Spleen (tissue), 11 donors: ENCODE measurements around the gene PRKG1. TPM values are rescaled to one million over a fixed set of nuclear protein-coding genes. Genes with fewer than 3 reads are reported as not detected.

Experiments
- DNase-seq: peaks from one replicate; pipeline ENCODE4 v3.0.0-alpha.2; 2020
- H3K27ac ChIP-seq, 8 donors: fragments of 200-600 bp; sonication (generic) in 7 of 8; 1 replicate in 4 of 8; 2 replicates in 4 of 8; pipeline versions ENCODE4 v1.5.0 to v1.8.0; 2016 to 2021; ENCODE audit warnings: inconsistent platforms in 4 of 8, mild to moderate bottlenecking in 4 of 8, moderate library complexity in 1 of 8
- H3K27me3 ChIP-seq, 7 donors: fragments of 200-600 bp; sonication (generic) in 6 of 7; replicated peaks in 1 of 7; 1 replicate in 4 of 7; 2 replicates in 3 of 7; pipeline versions ENCODE4 v1.5.0 to v1.8.0; 2016 to 2021; ENCODE audit warnings: inconsistent platforms in 3 of 7, mild to moderate bottlenecking in 1 of 7
- H3K36me3 ChIP-seq, 6 donors: fragments of 200-600 bp; sonication (generic) in 5 of 6; 1 replicate in 4 of 6; 2 replicates in 2 of 6; pipeline versions ENCODE4 v1.5.0 to v1.8.0; 2016 to 2021; ENCODE audit warnings: inconsistent platforms in 2 of 6
- H3K4me1 ChIP-seq, 6 donors: fragments of 200-600 bp; sonication (generic) in 5 of 6; 1 replicate in 3 of 6; 2 replicates in 3 of 6; pipeline versions ENCODE4 v1.5.0 to v1.8.0; 2016 to 2021; ENCODE audit warnings: inconsistent platforms in 3 of 6
- H3K4me3 ChIP-seq, 8 donors: fragments of 200-600 bp; sonication (generic) in 7 of 8; 1 replicate in 4 of 8; 2 replicates in 4 of 8; pipeline versions ENCODE4 v1.5.0 to v1.8.0; 2016 to 2021; ENCODE audit warnings: inconsistent platforms in 4 of 8, mild to moderate bottlenecking in 4 of 8, moderate library complexity in 2 of 8
- H3K9me3 ChIP-seq, 8 donors: fragments of 200-600 bp; sonication (generic) in 7 of 8; 1 replicate in 4 of 8; 2 replicates in 4 of 8; pipeline versions ENCODE4 v1.5.0 to v1.8.0; 2016 to 2021; ENCODE audit warnings: inconsistent platforms in 4 of 8
- CTCF ChIP-seq, 11 experiments: fragments of 200-600 bp in 7 of 11; fragments of 450-650 bp in 4 of 11; sonication (generic) in 4 of 11; IDR thresholded peaks in 8 of 11; conservative IDR thresholded peaks in 3 of 11; 1 replicate in 7 of 11; 2 replicates in 4 of 11; pipeline versions ENCODE4 v1.4.0 to v1.8.0; 2016 to 2021; ENCODE audit warnings: antibody characterized with exemption in 11 of 11, inconsistent platforms in 4 of 11, mild to moderate bottlenecking in 1 of 11
- POLR2A ChIP-seq, 3 donors: fragments of 450-650 bp; IDR thresholded peaks; one replicate each; pipeline ENCODE4 v1.5.1; 2017; ENCODE audit warnings: antibody characterized with exemption in 3 of 3, mild to moderate bottlenecking in 1 of 3
- POLR2AphosphoS5 ChIP-seq, 3 donors: sonication (generic); formaldehyde crosslinking; IDR thresholded peaks; one replicate each; pipeline ENCODE4 v1.5.1; 2017; ENCODE audit warnings: antibody characterized with exemption in 3 of 3
- WGBS, 5 donors: extraction: QIAGEN DNeasy Blood & Tissue Kit in 3 of 5; methylation state at CpG; one replicate each; pipeline versions ENCODE4 v1.1.5 to v1.1.7; 2013 to 2018; 5-methylcytosine and 5-hydroxymethylcytosine counted together
- intact Hi-C: fragments of 100-400 bp; cut with DNase I; formaldehyde crosslinking; loops from one replicate; pipeline ENCODE4 v1.15.0; 2023; ENCODE audit warnings: low total_unique reads
- polyA plus RNA-seq, 3 donors: library from polyadenylated mRNA; stranded (reverse); fragments of 200-250 nt; gene quantifications; one replicate each; pipeline ENCODE4 v1.2.1, GENCODE V29; 2013
- total RNA-seq, 7 donors: library from RNA; depleted of rRNA in 3 of 7; stranded (reverse); fragments of >200 nt in 3 of 7; fragmentation: NEBNext Ultra II Directional in 4 of 7; extraction: Animal tissue kit (Norgen Biotek cat#: 25700) in 4 of 7; gene quantifications; one replicate each; pipeline versions ENCODE4 v1.1.0 to v1.2.1, GENCODE V29; 2016 to 2021
- donor health status: healthy with polysubstance abuse.
- donor health status: DM: no; HTN: no; CAD: no; lungs with moderate emphysema.
- donor health status: DM: no; HTN: no; CAD: no.
- donor health status: Bipolar disorder and iron deficiency.
- donor health status: healthy.
- donor health status: DM: no; HTN: no; CAD: no.
- donor health status: DM: yes; HTN: yes; CAD: no.

The PRKG1 gene
- total and polyA plus RNA-seq, 10 donors = 0.65 to 10.5 (median 7.2) TPM

- Histone ChIP-seq H3K27me3 (no peaks in the 10 kb centered on the region), H3K9me3 (peaks cover 0 to 6% (median 0%) of the 10 kb centered on the region in 8 donors), H3K27ac (no peak overlapping the region), H3K4me1 (no peaks in the 10 kb centered on the region), H3K4me3 (no peak overlapping the region), H3K36me3 (no peaks in the 10 kb centered on the region)
- WGBS, 5 donors = 65 to 95% (median 84%) methylated on average over 1 of the region's 1 CpG
- DNase-seq = no peak
- intact Hi-C loops = no loop called here
- no peak for TF ChIP-seq POLR2AphosphoS5 (IDR thresholded peaks at IDR 0.05)
- no peak for TF ChIP-seq POLR2A (IDR thresholded peaks at IDR 0.05)
- TF ChIP-seq CTCF (IDR thresholded peaks at IDR 0.05 in 8 of 11, conservative IDR thresholded peaks at IDR 0.05 in 3 of 11) = no peak
Observed at GRCh38 chr10:51124852-51125251, 50.6 kb downstream of the PRKG1 start.

GRCh38 chr10:51125518-51125917 is 51.2 kb downstream of the PRKG1 start:
- Histone ChIP-seq H3K4me1 (no peaks in the 10 kb centered on the region), H3K9me3 (peaks cover 0 to 6% (median 0%) of the 10 kb centered on the region in 8 donors), H3K27ac (no peak overlapping the region), H3K4me3 (no peak overlapping the region), H3K36me3 (no peaks in the 10 kb centered on the region), H3K27me3 (no peaks in the 10 kb centered on the region)
- no peak for TF ChIP-seq CTCF (IDR thresholded peaks at IDR 0.05 in 8 of 11, conservative IDR thresholded peaks at IDR 0.05 in 3 of 11)
- TF ChIP-seq POLR2A (IDR thresholded peaks at IDR 0.05) = no peak
- TF ChIP-seq POLR2AphosphoS5 (IDR thresholded peaks at IDR 0.05) = no peak
- DNase-seq = no peak
- 93 to 100% (median 95%) methylated on average over 2 of the region's 2 CpGs for WGBS, 5 donors
- intact Hi-C loops = no loop called here

GRCh38 chr10:51129946-51130544 is 55.8 kb downstream of the PRKG1 start:
- Histone ChIP-seq H3K4me1 (no peaks in the 10 kb centered on the region), H3K4me3 (no peak overlapping the region), H3K27ac (no peak overlapping the region), H3K27me3 (no peaks in the 10 kb centered on the region), H3K9me3 (peaks cover 0 to 6% (median 0%) of the 10 kb centered on the region in 8 donors), H3K36me3 (no peaks in the 10 kb centered on the region)
- no peak for TF ChIP-seq CTCF (IDR thresholded peaks at IDR 0.05 in 8 of 11, conservative IDR thresholded peaks at IDR 0.05 in 3 of 11)
- TF ChIP-seq POLR2AphosphoS5 (IDR thresholded peaks at IDR 0.05) = no peak
- TF ChIP-seq POLR2A (IDR thresholded peaks at IDR 0.05) = no peak
- 55 to 74% (median 63%) methylated on average over 2 of the region's 2 CpGs for WGBS, 5 donors
- DNase-seq = no peak
- intact Hi-C loops = no loop called here

DNA sequence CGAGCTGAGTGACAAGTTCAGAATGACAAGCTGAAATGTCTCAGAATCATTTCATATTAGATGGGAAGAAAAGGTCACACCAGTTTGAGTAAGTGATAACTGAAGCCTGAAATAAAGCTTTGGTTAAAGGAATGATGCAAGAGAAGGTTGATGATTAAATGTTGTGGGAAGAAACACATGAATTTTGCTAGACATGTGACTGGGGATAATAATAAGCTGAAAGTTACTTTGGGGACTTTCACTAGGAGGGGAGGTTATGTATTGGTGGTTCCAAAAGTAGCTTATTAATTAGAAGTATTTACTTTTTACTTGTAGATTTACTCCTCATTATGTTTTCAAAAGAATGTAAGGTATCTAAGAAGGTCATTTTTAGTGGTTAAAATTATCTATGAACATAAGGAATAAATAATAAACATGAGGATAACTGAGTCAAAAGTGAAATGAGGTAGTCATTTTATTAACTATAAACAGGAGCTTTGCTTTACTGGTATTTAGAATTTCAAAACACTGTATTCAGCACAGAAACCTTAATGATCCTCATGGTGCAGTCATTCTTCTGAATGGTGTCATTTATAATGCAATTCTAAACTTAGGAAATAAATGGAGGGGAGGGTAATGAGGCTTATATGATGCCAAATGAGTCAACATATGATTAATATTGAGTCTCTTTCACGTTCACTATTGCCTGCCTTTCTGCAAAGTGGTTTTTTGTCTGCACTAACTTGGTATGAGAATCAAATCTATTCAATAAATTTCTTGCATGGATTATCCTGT is 63.7 kb downstream of the PRKG1 start:
- DNase-seq = no peak
- intact Hi-C loops = no loop called here
- no peak for TF ChIP-seq POLR2AphosphoS5 (IDR thresholded peaks at IDR 0.05)
- TF ChIP-seq POLR2A (IDR thresholded peaks at IDR 0.05) = no peak
- TF ChIP-seq CTCF (IDR thresholded peaks at IDR 0.05 in 8 of 11, conservative IDR thresholded peaks at IDR 0.05 in 3 of 11) = no peak
- Histone ChIP-seq H3K27ac (no peak overlapping the region), H3K4me3 (no peak overlapping the region), H3K36me3 (no peaks in the 10 kb centered on the region), H3K9me3 (no peaks in the 10 kb centered on the region), H3K4me1 (no peaks in the 10 kb centered on the region), H3K27me3 (no peaks in the 10 kb centered on the region)
- 61 to 80% (median 70%) methylated on average over 2 of the region's 2 CpGs for WGBS, 5 donors
